WTC11 (cell line): ENCODE data around the gene CRACR2B. TPM values are rescaled to one million over a fixed set of nuclear protein-coding genes. Genes with fewer than 3 reads are reported as not detected.

Experiments
- ATAC-seq: fragments of 200-7000 bp; cut with Tn5 transposase; 2 replicates; pipeline ENCODE4 v1.10.0; 2021; ENCODE audit warnings: mild to moderate bottlenecking, moderate library complexity
- CTCF ChIA-PET: fragments of 300-600 bp; sonication (Branson Sonifier 250); formaldehyde crosslinking; loops from one replicate; lab custom pipeline; 2021; ENCODE audit warnings: antibody characterized with exemption; lab: Charles Lee
- POLR2A ChIA-PET: fragments of 350-600 bp; sonication (Branson Sonifier 250); formaldehyde crosslinking; loops from one replicate; lab custom pipeline; 2021; ENCODE audit warnings: antibody characterized with exemption; lab: Charles Lee
- DNase-seq: peaks from one replicate; pipeline ENCODE4 v3.0.0; 2021; ENCODE audit warnings: low spot score
- H3K27ac Mint-ChIP-seq: 2 replicates; pipeline ENCODE4 v1.8.0; 2021; ENCODE audit warnings: mixed read lengths
- H3K27me3 Mint-ChIP-seq: 2 replicates; pipeline ENCODE4 v1.8.0; 2021; ENCODE audit warnings: low read depth, mild to moderate bottlenecking, moderate library complexity, mixed read lengths
- H3K36me3 Mint-ChIP-seq: 2 replicates; pipeline ENCODE4 v1.8.0; 2021; ENCODE audit warnings: mixed read lengths
- H3K4me1 Mint-ChIP-seq: 2 replicates; pipeline ENCODE4 v1.8.0; 2022; ENCODE audit warnings: mixed read lengths
- H3K4me3 Mint-ChIP-seq: 2 replicates; pipeline ENCODE4 v1.8.0; 2021; ENCODE audit warnings: mild to moderate bottlenecking, moderate library complexity, mixed read lengths
- H3K9me3 Mint-ChIP-seq: 2 replicates; pipeline ENCODE4 v1.8.0; 2021; ENCODE audit warnings: mixed read lengths
- ERG ChIP-seq: fragments of 250-450 bp; sonication (Bioruptor Pico); IDR thresholded peaks from 2 replicates; pipeline ENCODE4 v1.8.0; 2021; ENCODE audit warnings: mild to moderate bottlenecking
- FOXK1 ChIP-seq: sonication (generic); formaldehyde crosslinking; IDR thresholded peaks from 2 replicates; pipeline ENCODE4 v1.8.0; 2022; ENCODE audit warnings: mild to moderate bottlenecking, moderate library complexity, missing genetic modification reagents
- HMGXB4 ChIP-seq: sonication (generic); formaldehyde crosslinking; IDR thresholded peaks from 2 replicates; pipeline ENCODE4 v1.8.1; 2023; ENCODE audit warnings: mild to moderate bottlenecking, moderate library complexity, missing genetic modification reagents
- KAT7 ChIP-seq: sonication (generic); formaldehyde crosslinking; IDR thresholded peaks from 2 replicates; pipeline ENCODE4 v1.8.1; 2023; ENCODE audit warnings: missing genetic modification reagents, mild to moderate bottlenecking, borderline replicate concordance
- TEAD4 ChIP-seq: sonication (generic); formaldehyde crosslinking; IDR thresholded peaks from 2 replicates; pipeline ENCODE4 v1.8.0; 2022; ENCODE audit warnings: mild to moderate bottlenecking, missing genetic modification reagents
- ZNF512 ChIP-seq: sonication (generic); formaldehyde crosslinking; IDR thresholded peaks from 2 replicates; pipeline ENCODE4 v1.8.1; 2022; ENCODE audit warnings: missing genetic modification reagents, borderline replicate concordance
- total RNA-seq: library from RNA; stranded (reverse); gene quantifications from 3 replicates; pipeline ENCODE4 v1.2.3, GENCODE V29; 2021
- TF ChIP-seq, protein P1 (sequence below): sonication (generic); formaldehyde crosslinking; IDR thresholded peaks from 2 replicates; pipeline ENCODE4 v1.8.0; 2022; ENCODE audit warnings: mild to moderate bottlenecking, missing genetic modification reagents
- TF ChIP-seq, protein P2 (sequence below): sonication (generic); formaldehyde crosslinking; IDR thresholded peaks from 2 replicates; pipeline ENCODE4 v1.8.1; 2023; ENCODE audit warnings: mild to moderate bottlenecking, missing genetic modification reagents, borderline replicate concordance
- TF ChIP-seq, protein P3 (sequence below): sonication (generic); formaldehyde crosslinking; IDR thresholded peaks from 2 replicates; pipeline ENCODE4 v1.8.0; 2022; ENCODE audit warnings: missing genetic modification reagents
- TF ChIP-seq, protein P4 (sequence below): sonication (generic); formaldehyde crosslinking; IDR thresholded peaks from 2 replicates; pipeline ENCODE4 v1.8.1; 2022; ENCODE audit warnings: mild to moderate bottlenecking, missing genetic modification reagents, moderate library complexity, borderline replicate concordance

CRACR2B gene
- total RNA-seq, 1 experiment from 2014 or later, result 46.5 TPM

DNA sequence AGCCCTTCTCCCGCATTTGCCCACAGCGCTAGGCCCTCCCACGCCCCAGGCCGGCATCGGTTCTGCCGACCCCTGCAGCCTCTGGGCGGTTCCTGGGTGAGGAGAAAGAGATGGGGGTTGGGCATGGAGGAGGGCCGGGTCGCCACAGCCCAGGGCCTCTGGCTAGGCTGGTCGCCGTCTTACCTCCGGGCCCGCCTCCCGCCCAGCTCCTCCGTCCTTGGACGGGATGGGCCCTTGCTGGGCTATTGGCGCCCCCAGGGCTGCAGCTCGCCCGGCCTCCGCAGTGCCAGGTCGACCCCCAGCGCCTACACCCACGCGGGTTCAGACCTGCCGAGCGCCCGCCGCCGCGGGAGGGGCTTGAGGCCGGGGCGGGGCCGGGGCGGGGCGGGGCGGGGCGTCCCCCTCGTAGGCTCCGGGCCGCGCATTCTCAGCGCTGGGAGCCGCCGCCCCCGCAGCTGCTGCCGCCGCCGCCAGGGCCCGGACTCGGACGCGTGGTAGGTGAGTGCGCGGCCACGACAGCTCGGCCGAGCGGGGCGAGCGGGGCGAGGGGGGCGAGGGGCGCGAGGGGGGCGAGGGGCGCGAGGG, 4.9 kb downstream of the CRACR2B start, which contains the start of gene CD151 (continued):
- TF ChIP-seq ZNF512 (CRISPR knock-in tag), result no peak
- 0 out of 2 replicates have a peak, but pooled peaks have one; percentile 36 for TF ChIP-seq FOXK1 (CRISPR knock-in tag)
- TF ChIP-seq ERG (CRISPR knock-in tag), result no peak
- TF ChIP-seq, protein P1, sequence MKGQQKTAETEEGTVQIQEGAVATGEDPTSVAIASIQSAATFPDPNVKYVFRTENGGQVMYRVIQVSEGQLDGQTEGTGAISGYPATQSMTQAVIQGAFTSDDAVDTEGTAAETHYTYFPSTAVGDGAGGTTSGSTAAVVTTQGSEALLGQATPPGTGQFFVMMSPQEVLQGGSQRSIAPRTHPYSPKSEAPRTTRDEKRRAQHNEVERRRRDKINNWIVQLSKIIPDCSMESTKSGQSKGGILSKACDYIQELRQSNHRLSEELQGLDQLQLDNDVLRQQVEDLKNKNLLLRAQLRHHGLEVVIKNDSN, result no peak

DNA sequence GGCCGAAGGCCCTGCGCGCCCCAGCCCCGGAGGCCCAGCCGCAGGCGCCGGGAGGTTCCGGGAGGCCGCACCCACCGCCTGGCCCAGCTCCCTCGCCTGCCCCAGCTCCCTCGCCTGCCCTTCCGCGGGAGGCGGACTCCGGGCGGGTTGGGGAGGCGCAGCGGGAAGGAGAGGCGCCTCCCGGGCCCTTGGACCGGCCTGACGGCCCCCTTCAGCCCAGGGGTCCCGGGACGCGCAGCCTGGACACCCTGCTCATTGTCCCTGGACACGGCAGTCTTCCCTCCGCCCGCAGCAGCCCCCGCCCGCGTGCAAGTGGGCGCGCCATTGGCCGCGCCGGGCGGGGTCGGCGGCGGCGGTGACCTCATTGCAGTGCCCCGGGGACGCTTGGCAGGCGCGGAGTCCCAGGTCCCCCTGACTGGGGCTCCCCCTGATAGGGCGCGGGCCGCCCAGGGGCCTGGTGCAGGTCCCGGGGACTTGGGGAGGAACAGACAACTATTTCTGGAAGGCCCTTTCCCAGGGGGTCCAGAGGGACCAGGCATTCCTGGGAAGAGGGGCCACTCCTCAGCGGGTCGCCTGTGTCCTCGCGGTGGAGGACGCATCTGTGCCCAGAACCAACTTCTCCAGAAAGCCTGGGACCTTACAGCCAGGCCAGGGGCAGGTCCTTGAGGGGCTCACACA, 5.5 kb downstream of the CRACR2B start:
- DNase-seq (no peak), ATAC-seq (no peak)
- Mint-ChIP-seq H3K9me3 (no peaks in the 10 kb centered on the region), H3K36me3 (no peaks in the 10 kb centered on the region), H3K27ac (no peak overlapping the region), H3K4me1 (peaks cover 33% of the 10 kb centered on the region), H3K4me3 (peak overlapping the region; percentile 73), H3K27me3 (peaks cover 25% of the 10 kb centered on the region)
- TF ChIP-seq KAT7 (no peak), TEAD4 (CRISPR knock-in tag) (no peak), HMGXB4 (CRISPR knock-in tag) (peak; percentile 28; the same call in 1 of the 2 replicates)
- TF ChIP-seq, protein P2, sequence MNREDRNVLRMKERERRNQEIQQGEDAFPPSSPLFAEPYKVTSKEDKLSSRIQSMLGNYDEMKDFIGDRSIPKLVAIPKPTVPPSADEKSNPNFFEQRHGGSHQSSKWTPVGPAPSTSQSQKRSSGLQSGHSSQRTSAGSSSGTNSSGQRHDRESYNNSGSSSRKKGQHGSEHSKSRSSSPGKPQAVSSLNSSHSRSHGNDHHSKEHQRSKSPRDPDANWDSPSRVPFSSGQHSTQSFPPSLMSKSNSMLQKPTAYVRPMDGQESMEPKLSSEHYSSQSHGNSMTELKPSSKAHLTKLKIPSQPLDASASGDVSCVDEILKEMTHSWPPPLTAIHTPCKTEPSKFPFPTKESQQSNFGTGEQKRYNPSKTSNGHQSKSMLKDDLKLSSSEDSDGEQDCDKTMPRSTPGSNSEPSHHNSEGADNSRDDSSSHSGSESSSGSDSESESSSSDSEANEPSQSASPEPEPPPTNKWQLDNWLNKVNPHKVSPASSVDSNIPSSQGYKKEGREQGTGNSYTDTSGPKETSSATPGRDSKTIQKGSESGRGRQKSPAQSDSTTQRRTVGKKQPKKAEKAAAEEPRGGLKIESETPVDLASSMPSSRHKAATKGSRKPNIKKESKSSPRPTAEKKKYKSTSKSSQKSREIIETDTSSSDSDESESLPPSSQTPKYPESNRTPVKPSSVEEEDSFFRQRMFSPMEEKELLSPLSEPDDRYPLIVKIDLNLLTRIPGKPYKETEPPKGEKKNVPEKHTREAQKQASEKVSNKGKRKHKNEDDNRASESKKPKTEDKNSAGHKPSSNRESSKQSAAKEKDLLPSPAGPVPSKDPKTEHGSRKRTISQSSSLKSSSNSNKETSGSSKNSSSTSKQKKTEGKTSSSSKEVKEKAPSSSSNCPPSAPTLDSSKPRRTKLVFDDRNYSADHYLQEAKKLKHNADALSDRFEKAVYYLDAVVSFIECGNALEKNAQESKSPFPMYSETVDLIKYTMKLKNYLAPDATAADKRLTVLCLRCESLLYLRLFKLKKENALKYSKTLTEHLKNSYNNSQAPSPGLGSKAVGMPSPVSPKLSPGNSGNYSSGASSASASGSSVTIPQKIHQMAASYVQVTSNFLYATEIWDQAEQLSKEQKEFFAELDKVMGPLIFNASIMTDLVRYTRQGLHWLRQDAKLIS (CRISPR knock-in tag), result no peak
- ChIA-PET POLR2A (interaction anchor here (0.9 to 2.3 kb wide), 4 partner anchors 9 to 24 kb away, joined by 3 to 6 read pairs (median 4); partner anchors contain the start of genes PNPLA2, POLR2L, RPLP2 and TSPAN4), CTCF (interaction anchor here (1.0 to 7.7 kb wide), 6 partner anchors 9 to 89 kb away, joined by 3 to 82 read pairs (median 4); partner anchors contain the start of genes POLR2L and TSPAN4)

GRCh38 chr11:833849-834311, 6.2 kb downstream of the CRACR2B start:
- POLR2A ChIA-PET, result interaction anchor here (1.0 to 2.3 kb wide), 2 partner anchors 9 to 10 kb away, joined by 4 to 6 read pairs; partner anchors contain the start of genes POLR2L and TSPAN4
- peaks cover 22% of the 10 kb centered on the region for H3K27me3 Mint-ChIP-seq
- no peak for DNase-seq
- TF ChIP-seq, protein P3, sequence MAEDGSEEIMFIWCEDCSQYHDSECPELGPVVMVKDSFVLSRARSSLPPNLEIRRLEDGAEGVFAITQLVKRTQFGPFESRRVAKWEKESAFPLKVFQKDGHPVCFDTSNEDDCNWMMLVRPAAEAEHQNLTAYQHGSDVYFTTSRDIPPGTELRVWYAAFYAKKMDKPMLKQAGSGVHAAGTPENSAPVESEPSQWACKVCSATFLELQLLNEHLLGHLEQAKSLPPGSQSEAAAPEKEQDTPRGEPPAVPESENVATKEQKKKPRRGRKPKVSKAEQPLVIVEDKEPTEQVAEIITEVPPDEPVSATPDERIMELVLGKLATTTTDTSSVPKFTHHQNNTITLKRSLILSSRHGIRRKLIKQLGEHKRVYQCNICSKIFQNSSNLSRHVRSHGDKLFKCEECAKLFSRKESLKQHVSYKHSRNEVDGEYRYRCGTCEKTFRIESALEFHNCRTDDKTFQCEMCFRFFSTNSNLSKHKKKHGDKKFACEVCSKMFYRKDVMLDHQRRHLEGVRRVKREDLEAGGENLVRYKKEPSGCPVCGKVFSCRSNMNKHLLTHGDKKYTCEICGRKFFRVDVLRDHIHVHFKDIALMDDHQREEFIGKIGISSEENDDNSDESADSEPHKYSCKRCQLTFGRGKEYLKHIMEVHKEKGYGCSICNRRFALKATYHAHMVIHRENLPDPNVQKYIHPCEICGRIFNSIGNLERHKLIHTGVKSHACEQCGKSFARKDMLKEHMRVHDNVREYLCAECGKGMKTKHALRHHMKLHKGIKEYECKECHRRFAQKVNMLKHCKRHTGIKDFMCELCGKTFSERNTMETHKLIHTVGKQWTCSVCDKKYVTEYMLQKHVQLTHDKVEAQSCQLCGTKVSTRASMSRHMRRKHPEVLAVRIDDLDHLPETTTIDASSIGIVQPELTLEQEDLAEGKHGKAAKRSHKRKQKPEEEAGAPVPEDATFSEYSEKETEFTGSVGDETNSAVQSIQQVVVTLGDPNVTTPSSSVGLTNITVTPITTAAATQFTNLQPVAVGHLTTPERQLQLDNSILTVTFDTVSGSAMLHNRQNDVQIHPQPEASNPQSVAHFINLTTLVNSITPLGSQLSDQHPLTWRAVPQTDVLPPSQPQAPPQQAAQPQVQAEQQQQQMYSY (CRISPR knock-in tag), result peak; percentile 93
- TF ChIP-seq, protein P4, sequence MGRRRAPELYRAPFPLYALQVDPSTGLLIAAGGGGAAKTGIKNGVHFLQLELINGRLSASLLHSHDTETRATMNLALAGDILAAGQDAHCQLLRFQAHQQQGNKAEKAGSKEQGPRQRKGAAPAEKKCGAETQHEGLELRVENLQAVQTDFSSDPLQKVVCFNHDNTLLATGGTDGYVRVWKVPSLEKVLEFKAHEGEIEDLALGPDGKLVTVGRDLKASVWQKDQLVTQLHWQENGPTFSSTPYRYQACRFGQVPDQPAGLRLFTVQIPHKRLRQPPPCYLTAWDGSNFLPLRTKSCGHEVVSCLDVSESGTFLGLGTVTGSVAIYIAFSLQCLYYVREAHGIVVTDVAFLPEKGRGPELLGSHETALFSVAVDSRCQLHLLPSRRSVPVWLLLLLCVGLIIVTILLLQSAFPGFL (CRISPR knock-in tag), result no peak
- H3K4me1 Mint-ChIP-seq, result peaks cover 32% of the 10 kb centered on the region
- no peaks in the 10 kb centered on the region for H3K9me3 Mint-ChIP-seq
- no peak for ATAC-seq
- CTCF ChIA-PET, result interaction anchor here (1.0 to 7.7 kb wide), 6 partner anchors 8 to 88 kb away, joined by 3 to 82 read pairs (median 4); partner anchors contain the start of genes POLR2L and TSPAN4
- H3K36me3 Mint-ChIP-seq, result peaks cover 4% of the 10 kb centered on the region
- H3K4me3 Mint-ChIP-seq, result peak overlapping the region; percentile 73
- H3K27ac Mint-ChIP-seq, result no peak overlapping the region
